ENCODE measurements around the gene UNC5A.

DNA sequence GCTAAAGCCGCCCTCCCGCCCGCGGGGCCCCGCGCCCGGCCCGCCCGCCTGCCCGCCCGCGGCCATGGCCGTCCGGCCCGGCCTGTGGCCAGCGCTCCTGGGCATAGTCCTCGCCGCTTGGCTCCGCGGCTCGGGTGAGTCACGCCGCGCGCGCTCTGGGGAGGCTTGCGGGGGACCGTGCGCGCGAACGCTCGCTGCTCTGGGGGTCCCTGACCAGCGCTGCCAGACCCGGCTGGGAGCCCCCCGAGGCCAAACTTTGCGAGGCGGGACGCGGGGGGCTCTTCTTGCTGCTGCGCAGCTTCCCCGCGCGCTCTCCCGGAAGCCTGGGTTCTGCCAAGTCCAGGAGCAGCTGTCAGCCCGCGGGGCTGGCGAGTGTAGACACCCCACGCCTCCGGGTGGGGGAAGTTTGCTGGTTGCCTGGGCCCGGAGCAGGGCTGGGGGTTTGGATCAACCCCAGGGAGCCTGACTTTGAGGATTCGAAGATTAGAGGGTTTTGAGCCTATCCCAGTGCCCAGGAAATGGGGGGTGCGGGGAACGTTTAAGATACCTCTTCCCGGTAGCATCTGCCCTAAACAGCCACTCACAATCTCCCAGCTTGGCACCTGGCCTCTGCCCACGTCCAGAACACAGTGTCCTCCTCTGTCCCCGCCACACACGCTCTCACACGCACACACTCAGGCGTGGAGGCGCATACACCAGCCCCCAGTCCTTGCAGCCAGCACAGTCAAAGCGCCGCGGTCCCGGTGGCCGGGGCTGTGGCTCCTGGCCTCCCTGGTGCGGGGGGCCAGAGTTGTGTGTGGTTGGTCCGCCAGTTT is 535 bp downstream of the UNC5A start:
- TF ChIP-seq ZNF565 (CRISPR knock-in tag; conservative IDR thresholded peaks at IDR 0.05; ENCODE audit: low read depth) (no peak), TSHZ2 (CRISPR knock-in tag; IDR thresholded peaks at IDR 0.05) (no peak), ZFP30 (CRISPR knock-in tag; IDR thresholded peaks at IDR 0.05) (no peak), ZNF8 (CRISPR knock-in tag; IDR thresholded peaks at IDR 0.05) (no peak), ISL1 (CRISPR knock-in tag; IDR thresholded peaks at IDR 0.05) (no peak), RARB (CRISPR knock-in tag; IDR thresholded peaks at IDR 0.05) (no peak), GLIS3 (CRISPR knock-in tag; IDR thresholded peaks at IDR 0.05) (no peak), TCF4 (CRISPR knock-in tag; IDR thresholded peaks at IDR 0.05; ENCODE audit: borderline replicate concordance) (no peak), SNAI2 (CRISPR knock-in tag; IDR thresholded peaks at IDR 0.05) (no peak), PPARA (CRISPR knock-in tag; IDR thresholded peaks at IDR 0.05; ENCODE audit: borderline replicate concordance) (no peak), ARNTL (CRISPR knock-in tag; IDR thresholded peaks at IDR 0.05; ENCODE audit: borderline replicate concordance, low read depth) (no peak)

Data from SK-N-SH treated with all-trans-retinoic acid at 6 μM for 48 hours (cell line).